Daoy (cell line): ENCODE data around the gene SOX21. TPM values are rescaled to one million over a fixed set of nuclear protein-coding genes. Genes with fewer than 3 reads are reported as not detected.
"Not testable (repeated sequence)": the region's sequence is repeated elsewhere in the genome, so short reads cannot be mapped to it uniquely, and the experiment has no call there.

ENCODE experiments used
- DNase-seq: peaks from one replicate; pipeline ENCODE4 v3.0.0-alpha.2; 2015; ENCODE audit warnings: low read depth
- total RNA-seq: library from RNA; depleted of rRNA; stranded (reverse); fragments of >200 nt; shearing (Covaris generic); gene quantifications from 2 replicates; pipeline ENCODE4 v1.2.3, GENCODE V29; 2014; rRNA removed

The SOX21 gene
- 0.17 and 0.42 TPM in 2 replicates for total RNA-seq

DNA sequence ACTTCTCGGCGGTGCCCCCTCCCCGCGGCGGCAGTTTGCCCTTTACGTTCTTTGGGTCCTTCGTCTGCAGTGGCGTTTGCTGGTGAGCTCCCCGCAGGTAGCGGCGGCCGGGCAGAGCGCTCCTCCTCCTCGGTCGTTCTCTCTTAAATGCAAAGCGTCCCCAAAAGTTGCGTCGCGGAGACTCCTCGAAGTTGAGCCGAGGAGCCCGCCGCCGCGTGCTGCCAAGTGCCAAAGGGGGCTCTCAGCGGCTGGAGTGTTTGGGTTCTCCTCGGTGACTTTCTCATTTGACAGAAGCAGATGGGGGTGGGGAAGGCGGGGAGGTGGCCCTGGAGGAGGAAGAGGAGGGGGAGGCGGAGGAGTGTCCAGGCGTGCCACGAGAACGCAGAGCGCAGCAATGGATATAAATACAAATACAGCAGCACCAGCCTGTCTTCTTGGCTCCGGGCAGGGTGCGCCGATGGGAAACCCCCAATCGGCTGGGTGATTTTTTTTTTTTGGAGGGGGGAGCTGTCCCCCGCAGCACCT, at the start of gene SOX21:
SOX21 (minus strand) TSS at position 259 of the 525 bp plus-strand sequence. CDS start 496 bp downstream, outside the sequence.
- peak; percentile 18 for DNase-seq

DNA sequence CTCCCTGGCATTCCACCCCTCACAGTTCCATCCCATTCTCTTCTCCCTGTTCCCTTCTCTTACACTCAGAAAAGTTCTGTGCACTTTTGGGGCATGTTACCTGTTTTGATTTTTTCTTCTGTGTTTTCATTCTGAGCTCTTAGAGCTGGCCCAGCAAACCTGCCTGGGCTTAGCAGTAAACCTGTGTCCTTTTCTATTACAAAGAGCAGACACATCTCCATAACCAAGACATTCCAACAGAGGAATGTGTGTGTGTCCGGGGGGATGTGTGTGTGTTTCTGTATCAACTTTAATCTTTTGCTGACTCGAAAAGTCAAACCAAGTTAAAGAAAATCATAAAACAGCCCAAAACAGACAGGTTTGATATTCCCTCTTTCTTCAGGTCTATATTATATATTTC, 49.1 kb upstream of the SOX21 start:
- DNase-seq: no peak

DNA sequence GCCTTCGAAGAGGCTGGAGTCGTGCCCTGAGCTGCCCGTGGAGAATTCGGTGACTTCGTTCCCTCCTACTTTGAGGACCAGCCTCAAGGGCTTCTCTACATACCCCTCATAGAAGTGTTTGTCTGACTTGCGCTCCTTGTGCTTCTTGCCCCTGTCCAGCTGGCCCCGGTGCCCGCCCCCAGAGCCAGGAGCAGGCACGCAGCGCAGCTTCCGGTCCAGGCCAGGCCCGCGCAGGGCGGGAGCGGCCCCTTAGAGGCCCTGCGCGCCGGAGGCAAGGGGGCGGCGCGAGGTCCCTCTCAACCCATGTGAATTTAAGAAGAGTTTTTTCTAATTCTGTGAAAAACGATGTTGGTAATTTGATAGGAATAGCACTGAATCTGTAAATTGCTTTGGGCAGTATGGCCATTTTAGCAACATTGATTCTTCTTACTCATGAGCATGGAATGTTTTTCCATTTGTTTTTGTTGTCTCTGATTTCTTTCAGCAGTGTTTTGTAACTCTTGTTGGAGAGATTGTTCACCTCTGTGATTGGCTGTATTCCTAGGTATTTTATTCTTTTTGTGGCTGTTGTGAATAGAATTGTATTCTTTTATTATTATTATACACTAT, 46.9 kb upstream of the SOX21 start:
- DNase-seq: no peak

DNA sequence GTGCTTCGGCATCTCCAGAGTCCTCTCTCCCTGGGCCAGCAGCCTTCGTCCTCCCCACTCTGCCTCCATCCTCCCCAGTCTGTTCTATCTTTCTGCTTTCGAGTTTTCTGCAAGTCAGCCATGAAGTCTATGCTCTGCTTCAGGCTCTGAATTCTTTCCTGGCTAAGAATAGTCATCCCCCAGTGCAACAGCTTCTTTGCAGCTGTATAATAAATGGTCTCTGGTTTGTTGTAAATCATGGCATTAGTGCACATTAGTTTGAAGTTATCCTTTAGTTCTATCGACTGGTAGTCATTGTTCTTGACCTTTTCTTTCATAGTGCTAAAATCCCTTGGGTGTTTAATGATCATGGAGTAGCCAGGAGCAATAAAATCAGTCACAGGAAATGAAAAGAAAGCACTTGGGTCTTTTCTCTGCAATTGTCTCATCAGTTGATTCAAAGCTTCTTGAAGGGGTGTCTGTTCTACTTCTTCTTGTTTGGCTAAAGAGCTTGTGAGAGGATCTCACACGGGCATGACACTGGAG, 46.2 kb upstream of the SOX21 start:
- no peak for DNase-seq

DNA sequence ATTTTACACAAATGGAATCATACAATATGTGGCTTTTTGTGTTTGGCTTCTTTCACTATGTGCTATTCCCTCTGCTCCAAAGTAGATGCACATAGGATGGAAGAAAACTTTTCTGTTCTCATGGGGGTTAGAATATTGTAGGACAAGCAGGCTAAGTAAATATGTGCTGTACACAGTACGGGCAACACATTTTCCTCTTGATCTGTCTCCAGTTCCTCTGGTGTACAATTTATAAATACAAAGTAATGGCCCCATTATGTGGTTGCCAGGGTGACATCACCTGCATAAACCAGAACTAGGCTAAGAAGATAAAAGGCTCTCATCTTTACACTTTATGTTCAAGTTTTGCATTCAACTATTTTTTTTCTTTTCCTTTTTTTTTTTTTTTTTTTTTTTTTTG, 41.0 kb upstream of the SOX21 start:
- no peak for DNase-seq

DNA sequence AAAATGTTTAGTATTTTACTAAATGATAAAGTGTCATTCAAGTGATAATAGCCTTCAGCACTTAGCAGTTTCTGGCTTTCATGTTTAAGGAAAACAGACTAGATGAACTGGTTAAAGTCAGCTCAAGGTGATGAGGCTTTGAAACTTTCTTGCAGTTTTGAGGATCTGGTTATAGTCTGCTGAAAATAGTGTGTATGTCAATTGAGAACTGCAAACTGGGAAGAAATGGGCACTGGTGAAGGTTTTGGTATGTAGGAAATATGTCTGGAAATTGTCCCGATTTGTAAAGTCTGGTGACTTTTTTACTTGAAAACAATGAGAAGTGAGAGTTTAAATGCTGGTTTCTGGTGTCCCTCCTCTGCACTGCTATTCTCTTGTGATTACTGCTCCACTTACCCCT, 36.8 kb upstream of the SOX21 start:
- no peak for DNase-seq

DNA sequence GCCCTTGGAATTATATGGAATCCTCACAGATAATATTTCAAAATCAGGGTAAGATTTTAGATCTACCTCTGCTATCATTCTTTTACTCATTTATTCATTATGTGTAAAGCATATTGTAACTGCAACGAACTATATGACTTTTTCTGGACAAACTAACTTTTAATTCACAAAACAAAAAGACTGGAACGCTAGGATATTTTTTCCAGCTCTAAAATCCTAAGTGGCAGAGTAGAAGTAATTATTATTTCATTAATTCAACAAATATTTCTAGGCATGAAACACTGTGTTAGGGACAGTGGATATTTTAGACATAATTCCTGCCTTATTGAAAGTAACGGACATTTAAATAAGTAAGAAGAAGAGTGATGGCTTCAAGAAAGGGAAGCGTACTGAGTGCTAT, 26.9 kb upstream of the SOX21 start:
- no peak for DNase-seq

DNA sequence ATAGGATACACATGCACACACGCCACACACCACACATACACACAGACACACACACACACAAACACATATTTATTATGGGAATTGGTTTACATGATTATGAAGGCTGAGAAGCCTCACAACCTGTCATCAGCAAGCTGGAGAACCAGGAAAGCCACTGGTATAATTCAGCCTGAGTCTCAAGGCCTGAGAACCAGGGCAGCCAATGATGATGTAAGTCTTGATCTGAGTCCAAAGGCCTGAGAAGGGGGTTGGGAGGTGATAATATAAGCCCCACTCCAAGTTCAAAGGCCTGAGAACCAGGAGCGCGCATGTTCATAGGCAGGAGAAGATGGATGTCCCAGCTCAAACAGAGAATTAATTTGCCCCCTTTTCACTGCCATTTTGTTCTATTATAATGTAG, 18.7 kb upstream of the SOX21 start:
- DNase-seq: no peak

DNA sequence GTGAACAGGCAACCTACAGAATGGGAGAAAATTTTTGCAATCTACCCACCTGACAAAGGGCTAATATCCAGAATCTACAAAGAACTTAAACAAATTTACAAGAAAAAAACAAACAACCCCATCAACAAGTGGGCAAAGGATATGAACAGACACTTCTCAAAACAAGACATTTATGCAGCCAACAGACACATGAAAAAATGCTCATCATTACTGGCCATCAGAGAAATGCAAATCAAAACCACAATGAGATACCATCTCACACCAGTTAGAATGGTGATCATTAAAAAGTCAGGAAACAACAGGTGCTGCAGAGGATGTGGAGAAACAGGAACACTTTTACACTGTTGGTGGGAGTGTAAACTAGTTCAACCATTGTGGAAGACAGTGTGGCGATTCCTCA, 17.6 kb upstream of the SOX21 start:
- not testable (repeated sequence) for DNase-seq

DNA sequence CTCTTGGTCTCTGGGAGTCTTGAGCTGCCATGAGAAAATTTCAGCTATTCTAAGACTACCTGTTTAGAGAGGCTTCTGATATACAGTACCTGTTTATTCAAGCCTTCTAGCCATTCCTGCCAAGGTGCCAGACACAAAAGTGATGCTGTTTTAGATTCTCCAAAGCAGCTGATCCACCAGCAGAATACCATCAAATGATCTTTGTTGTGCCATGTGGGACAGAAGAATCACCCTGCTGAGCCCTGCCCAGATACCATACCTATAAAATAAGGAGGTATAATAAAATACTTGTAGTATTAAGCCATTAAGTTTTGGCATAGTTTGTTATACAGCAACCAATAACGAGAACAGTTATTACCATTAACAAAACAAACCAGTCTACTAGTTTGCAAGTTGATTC, 14.1 kb upstream of the SOX21 start:
- DNase-seq: no peak

DNA sequence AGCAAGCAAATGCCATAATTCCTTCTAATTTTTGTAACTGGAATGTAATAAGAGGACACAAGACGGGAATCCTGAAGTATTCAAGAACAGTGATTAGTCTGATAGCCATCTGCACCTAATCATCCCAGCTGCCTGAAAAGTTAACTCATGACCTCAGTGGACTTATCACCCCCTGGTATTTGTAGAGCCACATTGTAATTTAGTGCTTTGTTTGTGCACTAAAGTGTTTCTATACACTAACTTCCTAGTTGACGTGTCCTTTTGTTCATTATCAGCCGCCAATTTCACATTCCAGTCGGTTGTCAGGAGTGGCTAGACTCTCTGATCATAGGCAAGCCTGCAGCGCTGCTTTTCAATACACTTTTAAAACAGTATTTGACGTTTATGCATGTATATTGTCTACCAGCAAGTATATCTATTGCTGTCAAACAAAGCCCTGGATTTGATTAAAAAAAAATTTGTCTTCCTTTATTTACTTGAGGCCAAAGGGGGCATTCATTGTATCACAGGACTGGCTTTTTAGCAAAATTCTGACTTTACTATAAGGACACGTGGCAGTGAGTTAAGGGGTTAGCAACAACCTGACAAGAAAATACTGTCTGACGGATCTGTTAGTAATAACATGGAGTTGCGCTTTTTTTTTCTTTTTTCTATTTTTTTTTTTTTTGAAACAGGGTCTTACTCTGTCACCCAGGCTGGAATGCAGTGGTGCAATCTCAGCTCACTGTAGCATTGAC, 10.4 kb upstream of the SOX21 start:
- DNase-seq: no peak

DNA sequence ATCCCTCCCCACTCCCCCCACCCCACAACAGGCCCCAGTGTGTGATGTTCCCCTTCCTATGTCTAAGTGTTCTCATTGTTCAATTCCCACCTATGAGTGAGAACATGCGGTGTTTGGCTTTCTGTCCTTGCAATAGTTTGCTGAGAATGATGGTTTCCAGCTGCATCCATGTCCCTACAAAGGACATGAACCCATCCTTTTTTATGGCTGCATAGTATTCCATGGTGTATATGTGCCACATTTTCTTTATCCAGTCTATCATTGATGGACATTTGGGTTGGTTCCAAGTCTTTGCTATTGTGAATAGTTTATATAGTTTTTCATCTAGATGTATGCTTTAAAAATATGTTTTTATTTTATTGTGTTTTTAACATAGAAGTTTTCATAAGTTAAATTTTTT, 6.4 kb upstream of the SOX21 start:
- DNase-seq: not testable (repeated sequence)

DNA sequence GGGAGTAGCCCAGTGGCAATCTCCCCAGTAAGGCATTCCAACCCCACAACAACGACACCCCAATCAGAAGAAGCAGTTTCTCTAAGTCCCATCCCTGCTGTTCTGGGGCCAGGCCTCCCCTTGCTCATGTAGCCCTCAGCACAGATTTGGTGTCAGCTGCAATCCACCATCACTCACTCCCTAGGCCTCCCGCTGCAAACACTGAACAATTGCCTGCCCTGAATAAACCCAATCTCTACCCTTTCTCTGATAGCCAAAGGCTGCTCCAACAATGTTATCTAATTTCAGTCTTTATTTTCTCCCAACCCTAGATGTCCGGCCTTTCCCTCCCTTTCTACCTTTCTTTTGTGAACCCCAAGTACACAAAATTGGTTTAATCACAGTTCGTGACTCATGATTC, 5.6 kb upstream of the SOX21 start:
- no peak for DNase-seq

DNA sequence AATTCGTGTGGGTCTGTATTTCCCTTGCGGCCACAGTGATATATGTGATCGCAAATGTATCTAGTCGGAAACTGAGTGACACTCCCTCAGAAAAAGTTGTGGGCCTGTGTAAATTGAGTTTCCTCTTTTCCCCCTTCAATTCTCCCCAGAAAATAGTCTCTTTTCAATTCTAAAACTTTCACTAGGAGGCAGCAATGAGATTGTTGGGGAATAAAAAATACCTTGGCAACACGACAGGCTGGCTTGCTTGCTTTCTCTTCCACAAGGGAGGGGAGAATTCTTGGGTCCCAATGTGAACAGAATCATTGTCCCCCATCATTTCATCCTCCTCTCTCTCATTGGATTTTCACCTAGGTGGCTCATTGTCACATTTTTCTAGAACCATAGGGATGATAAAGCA, 3.7 kb upstream of the SOX21 start:
- DNase-seq: no peak

DNA sequence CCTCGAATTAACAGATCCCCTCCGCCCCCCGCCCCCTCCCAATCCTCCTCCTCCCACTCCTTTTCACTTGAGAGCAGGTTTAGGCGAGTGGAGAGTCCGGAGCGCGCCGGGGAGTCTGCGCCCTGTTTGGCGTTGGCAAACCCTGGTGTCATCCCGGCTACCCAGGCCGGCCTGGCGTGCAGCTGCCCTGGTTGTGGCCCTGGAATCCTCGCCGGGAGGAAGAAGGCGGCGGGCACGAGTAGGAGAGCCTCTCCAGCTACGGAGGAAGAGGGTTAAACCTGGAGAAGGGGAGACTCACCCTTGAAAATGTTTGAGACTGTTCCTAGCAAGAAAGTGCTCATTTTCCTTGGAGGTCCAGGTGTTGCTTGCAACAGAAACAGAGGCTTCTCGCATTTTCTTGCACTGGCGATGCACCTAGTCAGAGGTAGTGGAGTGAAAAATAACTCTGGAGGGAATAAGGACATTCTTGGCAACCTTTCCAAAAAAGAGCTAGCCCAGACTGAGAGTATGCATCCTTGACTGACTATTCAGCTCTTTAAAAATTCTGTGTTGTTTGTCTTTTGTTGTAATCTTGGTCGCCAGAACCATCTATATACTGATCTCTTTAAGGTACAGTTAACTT, 1.3 kb upstream of the SOX21 start:
- no peak for DNase-seq

DNA sequence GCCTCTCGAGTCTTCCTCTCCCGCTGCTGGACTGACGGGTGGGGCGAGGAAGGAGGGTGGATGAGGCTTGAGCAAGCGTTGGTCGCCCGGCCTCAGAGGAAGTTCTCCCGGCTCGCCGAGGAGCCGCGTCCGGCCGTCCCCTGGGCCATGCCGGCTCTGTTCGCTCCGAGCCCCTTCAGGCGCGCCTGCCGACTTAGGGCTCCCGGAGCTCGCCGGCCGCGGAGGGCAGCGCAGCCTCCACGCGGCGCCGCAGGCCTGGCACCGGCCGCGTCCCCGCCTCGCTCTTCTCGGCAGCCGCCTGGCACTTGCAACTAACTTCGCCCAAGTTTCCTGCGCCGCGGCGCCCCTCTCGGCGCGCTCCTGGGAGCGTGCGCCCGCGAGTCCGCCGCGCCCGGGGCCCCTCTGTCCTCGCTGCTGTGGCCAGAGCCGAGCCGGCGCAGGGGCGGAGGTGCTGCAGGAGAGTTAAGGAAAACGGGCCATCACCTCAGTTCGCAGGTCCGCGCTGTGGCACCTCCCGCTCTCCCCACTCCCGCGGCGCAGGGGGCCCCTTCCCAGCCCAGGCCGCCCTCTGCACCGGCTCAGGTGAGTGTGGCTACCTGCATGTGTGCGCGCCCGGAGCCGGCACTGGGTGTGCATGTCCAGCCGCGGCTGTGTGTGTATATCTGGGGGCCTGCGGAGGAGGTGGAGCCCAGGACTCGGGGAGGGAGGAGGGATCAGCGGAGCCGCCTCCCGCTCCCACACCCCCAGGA, 641 bp upstream of the SOX21 start:
- DNase-seq: peak; percentile 49

DNA sequence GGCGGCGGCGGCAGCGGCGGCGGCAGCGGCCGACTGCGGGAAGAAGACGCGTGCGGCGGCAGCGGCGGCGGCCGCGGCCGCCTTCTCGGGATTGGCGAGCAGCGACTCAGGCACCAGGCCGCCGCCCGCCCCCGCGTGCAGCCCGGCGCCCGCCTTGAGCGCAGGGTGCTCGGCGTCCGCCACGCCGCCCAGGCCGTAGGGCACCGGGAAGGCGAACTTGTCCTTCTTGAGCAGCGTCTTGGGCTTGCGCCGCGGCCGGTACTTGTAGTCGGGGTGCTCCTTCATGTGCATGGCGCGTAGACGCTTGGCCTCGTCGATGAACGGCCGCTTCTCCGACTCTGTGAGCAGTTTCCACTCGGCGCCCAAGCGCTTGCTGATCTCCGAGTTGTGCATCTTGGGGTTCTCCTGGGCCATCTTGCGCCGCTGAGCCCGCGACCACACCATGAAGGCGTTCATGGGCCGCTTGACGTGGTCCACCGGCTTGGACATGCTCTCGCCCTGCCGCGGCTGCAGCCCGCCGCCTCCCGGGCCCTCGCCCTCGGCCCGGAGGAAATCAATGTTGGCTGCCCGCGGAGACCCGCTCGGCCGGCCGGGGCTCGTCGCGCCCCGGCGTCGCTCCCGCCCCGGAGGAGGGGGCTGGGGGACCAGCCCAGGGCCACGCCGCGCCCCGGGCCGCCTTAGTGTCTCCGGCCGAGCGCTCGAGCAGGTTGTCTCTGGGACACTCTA, 621 bp downstream of the SOX21 start:
- DNase-seq: peak; percentile 60

DNA sequence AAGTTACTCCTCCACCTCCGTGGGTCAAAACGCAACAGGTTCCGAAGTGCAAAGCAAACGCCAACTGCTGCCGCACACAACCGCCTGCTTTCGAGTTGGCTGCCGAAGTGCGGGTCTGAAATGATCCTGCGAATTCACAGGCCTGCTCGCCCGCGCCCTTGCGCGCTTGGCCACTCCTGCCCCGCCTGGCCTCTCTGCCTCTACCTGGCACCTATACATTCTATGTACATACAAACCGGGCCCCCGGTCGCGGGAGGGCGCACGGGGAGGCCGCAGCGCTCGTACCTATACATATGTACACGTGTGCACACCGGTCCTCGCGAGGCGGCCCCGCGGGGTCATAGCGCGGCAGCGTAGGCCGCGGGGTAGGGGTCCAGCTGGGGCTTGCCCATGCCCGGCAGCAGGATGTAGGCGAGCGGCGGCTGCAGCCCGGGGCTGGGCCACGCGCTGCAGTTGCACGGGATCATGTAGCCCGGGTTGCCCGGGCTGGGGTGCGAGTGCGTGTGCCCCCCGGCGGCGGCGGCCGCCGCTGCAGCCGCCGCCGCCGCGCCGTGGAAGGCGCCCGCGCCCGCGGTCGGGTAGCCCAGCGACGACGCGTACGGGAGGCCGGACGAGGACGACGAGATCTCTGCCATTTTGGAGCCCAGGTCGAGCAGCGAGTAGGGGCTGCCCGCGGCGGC, 1.3 kb downstream of the SOX21 start:
- DNase-seq: peak; percentile 59

DNA sequence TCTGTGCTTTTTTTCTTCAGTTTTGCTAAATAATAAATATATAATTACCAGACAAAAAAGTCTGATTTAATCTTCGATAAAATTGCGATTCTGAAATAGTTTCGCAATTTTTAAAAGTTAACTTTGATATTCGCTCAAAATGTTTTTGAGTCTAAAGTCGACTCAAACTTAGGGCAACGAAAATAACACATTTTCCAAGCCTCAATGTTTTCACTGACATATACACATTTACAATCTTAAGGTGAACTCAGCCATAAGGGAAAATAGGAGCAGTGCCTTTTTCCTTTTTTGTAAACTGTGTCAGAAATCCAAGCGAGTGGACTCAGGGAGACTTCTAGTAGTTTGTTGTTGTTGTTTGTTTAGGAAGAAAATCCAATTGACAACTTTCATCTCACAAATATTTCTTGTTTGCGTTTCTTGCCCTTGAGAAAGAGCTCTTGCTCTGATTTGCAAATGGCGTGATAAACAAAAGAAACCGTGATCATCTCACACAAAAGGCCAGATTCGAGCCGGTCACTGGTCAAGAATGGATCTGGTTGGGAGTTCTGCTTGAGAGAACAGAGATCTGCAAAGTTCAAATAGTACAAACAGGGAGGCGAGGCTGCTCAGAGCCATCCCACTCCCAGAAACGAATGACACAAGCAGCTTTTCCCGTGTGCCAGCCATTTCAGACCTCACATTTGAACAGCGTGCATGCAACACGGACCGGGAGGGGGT, 2.1 kb downstream of the SOX21 start:
- DNase-seq: peak; percentile 39
